HEK293T (cell line): Measurements from ENCODE around the gene ASCC1.
A peak's percentile ranks its signal among the peaks of the same experiment; 100 is the strongest.

Source experiments
- CTCF ChIA-PET: fragments of 350-600 bp; formaldehyde crosslinking; extraction: SDS; loops from one replicate; lab custom pipeline; 2021; ENCODE audit warnings: antibody characterized with exemption, inconsistent platforms; lab: Yijun Ruan, JAX
- POLR2A ChIA-PET: fragments of 350-600 bp; formaldehyde crosslinking; extraction: SDS; loops from one replicate; lab custom pipeline; 2020; ENCODE audit warnings: antibody characterized with exemption, inconsistent platforms; lab: Yijun Ruan, JAX
- DNase-seq: peaks from one replicate; pipeline ENCODE4 v3.0.0; 2012; ENCODE audit warnings: mixed read lengths; ENCODE audit errors: extremely low spot score
- ARNT ChIP-seq: fragments of 450-650 bp; IDR thresholded peaks from 2 replicates; pipeline ENCODE4 v1.6.1; 2017; ENCODE audit warnings: mild to moderate bottlenecking
- BHLHE40 ChIP-seq: fragments of 450-650 bp; IDR thresholded peaks from 2 replicates; pipeline ENCODE4 v1.6.1; 2016; ENCODE audit warnings: mild to moderate bottlenecking, moderate library complexity, borderline replicate concordance
- CTBP1 ChIP-seq: fragments of 450-650 bp; IDR thresholded peaks from 2 replicates; pipeline ENCODE4 v1.6.1; 2016; ENCODE audit warnings: borderline replicate concordance
- ELF4 ChIP-seq: fragments of 450-650 bp; IDR thresholded peaks from 2 replicates; pipeline ENCODE4 v1.6.1; 2017; ENCODE audit warnings: antibody characterized with exemption
- FOXA1 ChIP-seq: fragments of 450-650 bp; IDR thresholded peaks from 2 replicates; pipeline ENCODE4 v1.6.1; 2016; ENCODE audit warnings: mild to moderate bottlenecking
- FOXK2 ChIP-seq: fragments of 450-650 bp; IDR thresholded peaks from 2 replicates; pipeline ENCODE4 v1.6.1; 2016; ENCODE audit warnings: mild to moderate bottlenecking
- FOXM1 ChIP-seq: fragments of 450-650 bp; IDR thresholded peaks from 2 replicates; pipeline ENCODE4 v1.6.1; 2017; ENCODE audit warnings: mild to moderate bottlenecking, borderline replicate concordance
- HDGF ChIP-seq: fragments of 450-650 bp; IDR thresholded peaks from 2 replicates; pipeline ENCODE4 v1.6.1; 2017; ENCODE audit warnings: antibody characterized with exemption, borderline replicate concordance
- LEF1 ChIP-seq: fragments of 450-650 bp; IDR thresholded peaks from 2 replicates; pipeline ENCODE4 v1.6.1; 2017; ENCODE audit warnings: mild to moderate bottlenecking, borderline replicate concordance
- NFRKB ChIP-seq: fragments of 450-650 bp; IDR thresholded peaks from 2 replicates; pipeline ENCODE4 v1.6.1; 2016; ENCODE audit warnings: mild to moderate bottlenecking, moderate library complexity
- PKNOX1 ChIP-seq: fragments of 450-650 bp; IDR thresholded peaks from 2 replicates; pipeline ENCODE4 v1.6.1; 2016
- SP1 ChIP-seq: fragments of 450-650 bp; IDR thresholded peaks from 2 replicates; pipeline ENCODE4 v1.6.1; 2017
- SUZ12 ChIP-seq: fragments of 450-650 bp; IDR thresholded peaks from 2 replicates; pipeline ENCODE4 v1.6.1; 2016; ENCODE audit warnings: mild to moderate bottlenecking
- TARDBP ChIP-seq: fragments of 450-650 bp; IDR thresholded peaks from 2 replicates; pipeline ENCODE4 v1.6.1; 2016
- ZNF384 ChIP-seq: fragments of 450-650 bp; IDR thresholded peaks from 2 replicates; pipeline ENCODE4 v1.6.1; 2016

The ASCC1 gene

DNA sequence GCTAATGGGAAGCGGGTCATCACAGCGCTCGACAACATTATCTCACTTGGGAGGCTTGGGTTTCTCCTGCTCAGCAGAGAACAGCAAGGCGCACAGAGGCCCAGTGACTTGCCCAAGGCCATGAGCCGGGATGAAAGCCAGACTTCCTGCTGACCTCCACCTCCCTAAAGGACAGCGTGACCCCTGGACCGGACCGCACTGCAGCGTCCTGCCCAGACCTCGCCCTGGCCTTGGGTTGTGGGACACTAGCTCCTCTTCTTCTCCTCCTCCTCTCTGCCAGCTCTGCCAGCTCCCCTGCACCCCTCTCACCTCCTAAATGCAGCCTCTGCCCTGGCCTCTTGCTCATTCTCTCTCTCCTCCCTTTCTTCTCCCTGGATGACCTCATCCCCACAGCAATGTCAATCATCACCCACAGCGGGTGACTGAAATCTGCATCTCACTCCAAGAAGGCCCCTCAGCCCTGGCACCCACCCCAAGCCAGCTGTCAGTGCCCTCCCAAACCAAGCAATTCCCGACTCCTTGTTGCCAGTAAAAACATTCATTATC, 147.1 kb downstream of the ASCC1 start:
- DNase-seq, result no peak
- TF ChIP-seq FOXM1 (no peak), PKNOX1 (peak; percentile 85)
- ChIA-PET POLR2A (no interaction called here), CTCF (interaction anchor here (0.5 to 1.6 kb wide), 3 partner anchors 9 to 188 kb away, joined by 3 to 10 read pairs (median 9); no protein-coding TSS in a partner anchor)

- TF ChIP-seq FOXA1 (no peak), SP1 (no peak), ARNT (no peak), FOXM1 (no peak), PKNOX1 (no peak)
- ChIA-PET CTCF (no interaction called here), POLR2A (interaction anchor here (1.1 kb wide), 1 partner anchor 9 kb away, joined by 4 read pairs; no protein-coding TSS in a partner anchor)
- DNase-seq, result no peak
Observed at GRCh38 chr10:72068126-72068765, 147.8 kb downstream of the ASCC1 start.

- ChIA-PET POLR2A (interaction anchor here (1.1 kb wide), 1 partner anchor 9 kb away, joined by 4 read pairs; no protein-coding TSS in a partner anchor), CTCF (no interaction called here)
Observed at GRCh38 chr10:72067463-72068125, 148.5 kb downstream of the ASCC1 start.

DNA sequence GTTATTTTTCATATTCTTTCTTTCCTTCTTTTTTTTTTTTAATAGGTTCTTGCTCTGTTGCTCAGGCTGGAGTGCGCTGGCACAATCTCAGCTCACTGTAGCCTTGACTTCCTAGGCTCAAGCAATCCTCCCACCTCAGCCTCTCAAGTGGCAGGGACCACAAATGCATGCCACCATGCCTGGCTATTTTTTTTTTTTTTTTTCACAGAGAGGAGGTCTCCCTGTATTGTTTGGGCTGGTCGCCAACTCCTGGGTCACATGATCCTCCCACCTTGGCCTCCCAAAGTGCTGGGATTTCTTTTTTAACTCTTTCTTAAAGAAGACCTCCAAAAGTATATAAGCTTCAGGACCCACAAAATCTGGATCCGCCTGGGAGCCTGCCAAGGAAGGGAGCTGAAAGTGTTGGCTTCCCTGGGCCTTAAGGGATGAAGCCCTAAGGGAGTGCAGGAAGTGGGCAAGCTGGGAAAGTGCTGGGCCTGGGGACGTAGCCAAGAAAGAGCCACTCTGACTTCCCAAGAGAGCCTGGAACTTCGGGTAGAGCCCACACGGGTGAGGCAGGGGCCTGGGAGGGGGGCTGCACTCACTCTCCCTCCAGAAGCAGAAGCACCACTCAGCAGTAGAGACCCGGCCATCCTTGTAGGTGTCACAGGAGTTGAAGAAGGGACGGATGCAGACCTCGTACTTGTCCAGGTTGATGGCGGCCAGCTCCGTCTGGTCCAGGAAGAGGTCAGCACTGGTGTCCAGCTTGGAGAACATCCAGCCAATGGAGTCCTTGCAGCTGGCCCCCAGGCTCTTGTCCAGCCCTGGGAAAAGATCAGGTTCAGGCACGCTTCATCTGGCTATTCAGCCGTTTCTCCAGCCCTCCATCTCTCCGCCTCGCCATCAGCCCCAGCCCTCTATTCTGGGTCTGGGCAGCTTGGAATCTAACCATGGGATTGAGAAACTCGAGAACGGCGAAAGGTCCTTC, 149.5 kb downstream of the ASCC1 start:
- ChIA-PET CTCF (interaction anchor here (1.3 kb wide), 1 partner anchor 18 kb away, joined by 5 read pairs; no protein-coding TSS in a partner anchor), POLR2A (interaction anchor here (1.1 kb wide), 1 partner anchor 8 kb away, joined by 4 read pairs; no protein-coding TSS in a partner anchor)
- DNase-seq, result no peak
- TF ChIP-seq BHLHE40 (no peak), TARDBP (no peak)

More at GRCh38 chr10:72067463-72068125, 148.5 kb downstream of the ASCC1 start:
- TF ChIP-seq SUZ12 (no peak), FOXA1 (no peak), ARNT (no peak), FOXK2 (no peak), ELF4 (no peak), FOXM1 (no peak), HDGF (no peak), ZNF384 (no peak), TARDBP (no peak), PKNOX1 (no peak), SP1 (no peak), CTBP1 (no peak), LEF1 (no peak), BHLHE40 (no peak)
- DNase-seq, result no peak

- ChIA-PET CTCF (interaction anchor here (1.3 kb wide), 1 partner anchor 17 kb away, joined by 5 read pairs; no protein-coding TSS in a partner anchor), POLR2A (no interaction called here)
- TF ChIP-seq ELF4 (no peak), FOXM1 (no peak), FOXK2 (no peak), ZNF384 (no peak), SP1 (no peak), BHLHE40 (no peak), SUZ12 (no peak), NFRKB (no peak), PKNOX1 (no peak), ARNT (no peak), FOXA1 (no peak), CTBP1 (no peak), TARDBP (no peak), HDGF (no peak)
- DNase-seq, result no peak
Observed at GRCh38 chr10:72065439-72066025, 150.5 kb downstream of the ASCC1 start.
